ENCODE results near the gene GNG7. TPM values are rescaled to one million over a fixed set of nuclear protein-coding genes. Genes with fewer than 3 reads are reported as not detected.

Gene GNG7
- total and polyA plus RNA-seq, 3 donors from 2014 or later = 16.9 to 38.7 (median 25.3) TPM

- TF ChIP-seq CTCF (IDR thresholded peaks at IDR 0.05) (no peak), POLR2A (IDR thresholded peaks at IDR 0.05) (no peak)
Measured at GRCh38 chr19:2594319-2594718, 108.2 kb downstream of the GNG7 start.

DNA sequence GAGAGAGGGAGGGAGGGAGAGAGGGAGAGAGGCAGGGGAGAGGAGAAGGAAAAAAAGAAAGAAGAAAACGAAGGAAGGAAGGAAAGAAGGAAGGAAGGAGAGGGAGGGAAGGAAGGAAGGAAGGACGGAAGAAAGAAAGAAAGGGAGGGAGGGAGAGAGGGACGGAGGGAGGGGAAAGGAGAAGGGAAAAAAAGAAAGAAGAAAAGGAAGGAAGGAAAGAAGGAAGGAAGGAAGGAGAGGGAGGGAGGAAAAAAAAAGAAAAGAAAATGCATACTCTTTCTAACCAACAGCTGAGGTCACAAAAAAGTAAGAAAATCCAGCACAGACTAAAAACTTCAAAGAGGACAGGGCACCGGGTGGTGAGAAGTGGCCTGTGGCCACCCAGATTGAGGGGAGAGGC lies 109.7 kb downstream of the GNG7 start:
- 63 to 73% methylated on average over 4 of the region's 4 CpGs for WGBS, 2 donors
- Histone ChIP-seq H3K4me3 (no peak overlapping the region), H3K4me1 (peaks cover 9% of the 10 kb centered on the region), H3K36me3 (ENCODE audit: low read depth, missing control alignments) (no peaks in the 10 kb centered on the region), H3K27me3 (no peaks in the 10 kb centered on the region), H3K27ac (no peak overlapping the region), H3K9me3 (no peaks in the 10 kb centered on the region)
- intact Hi-C loops (cut with DNase I; ENCODE audit: low total_unique reads) = no loop called here
- no peak for TF ChIP-seq CTCF (IDR thresholded peaks at IDR 0.05)
- no peak for TF ChIP-seq POLR2A (IDR thresholded peaks at IDR 0.05)
- no peak for DNase-seq

More at GRCh38 chr19:2594319-2594718, 108.2 kb downstream of the GNG7 start:
- DNase-seq = no peak
- no peaks in the 10 kb centered on the region for H3K9me3 ChIP-seq
- WGBS, 2 donors = 71% methylated on average over 7 of the region's 7 CpGs
- no peaks in the 10 kb centered on the region for H3K36me3 ChIP-seq (ENCODE audit: low read depth, missing control alignments)
- peaks cover 4% of the 10 kb centered on the region for H3K4me1 ChIP-seq
- H3K27ac ChIP-seq = no peak overlapping the region
- no peaks in the 10 kb centered on the region for H3K27me3 ChIP-seq
- no peak overlapping the region for H3K4me3 ChIP-seq
- intact Hi-C loops (cut with DNase I; ENCODE audit: low total_unique reads) = no loop called here

DNA sequence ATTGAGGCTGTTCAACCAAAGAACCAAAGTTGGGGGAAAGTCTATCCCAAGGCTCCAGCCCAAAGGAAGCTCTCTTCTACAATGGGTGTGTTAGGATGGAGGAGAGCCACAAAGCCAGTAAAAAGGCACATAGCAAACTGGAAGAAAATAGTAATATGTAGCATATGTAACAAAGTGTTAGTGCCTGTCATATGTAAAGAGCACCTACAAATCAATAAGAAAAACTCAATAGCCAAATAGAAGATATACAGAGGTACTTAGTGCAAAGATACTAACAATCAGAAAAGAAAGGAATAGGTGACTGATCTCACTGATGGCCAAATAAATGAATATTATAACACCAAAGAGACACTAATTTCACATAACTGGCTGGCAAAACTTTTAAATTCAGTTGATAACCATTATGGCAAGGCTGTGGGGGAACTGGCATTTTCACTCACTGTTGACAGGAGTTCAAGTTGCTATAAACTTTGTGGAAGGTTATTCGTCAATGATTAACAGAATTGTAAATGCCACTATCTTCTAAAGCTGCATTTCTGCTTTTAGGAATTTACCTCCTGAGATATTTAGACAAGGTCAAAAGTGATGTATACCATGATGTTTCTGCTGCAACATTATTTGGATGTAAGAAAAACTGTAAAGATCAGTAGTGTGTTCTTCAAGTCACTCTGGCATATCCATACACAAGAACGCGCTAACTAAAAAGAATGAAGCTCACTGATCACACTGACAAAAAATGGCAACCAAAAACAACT lies 110.8 kb downstream of the GNG7 start:
- 93 to 94% methylated on average over 3 of the region's 3 CpGs for WGBS, 2 donors
- no peaks in the 10 kb centered on the region for H3K36me3 ChIP-seq (ENCODE audit: low read depth, missing control alignments)
- DNase-seq = no peak
- H3K27ac ChIP-seq = no peak overlapping the region
- peaks cover 15% of the 10 kb centered on the region for H3K4me1 ChIP-seq
- intact Hi-C loops (cut with DNase I; ENCODE audit: low total_unique reads) = no loop called here
- TF ChIP-seq CTCF (IDR thresholded peaks at IDR 0.05) (no peak), POLR2A (IDR thresholded peaks at IDR 0.05) (no peak)
- H3K9me3 ChIP-seq = no peaks in the 10 kb centered on the region
- no peaks in the 10 kb centered on the region for H3K27me3 ChIP-seq
- no peak overlapping the region for H3K4me3 ChIP-seq

- DNase-seq = no peak
- Histone ChIP-seq H3K27ac (no peak overlapping the region), H3K36me3 (ENCODE audit: low read depth, missing control alignments) (no peaks in the 10 kb centered on the region), H3K9me3 (no peaks in the 10 kb centered on the region), H3K4me3 (no peak overlapping the region), H3K4me1 (peaks cover 15% of the 10 kb centered on the region), H3K27me3 (no peaks in the 10 kb centered on the region)
- intact Hi-C loops (cut with DNase I; ENCODE audit: low total_unique reads) = no loop called here
- 87 to 90% methylated on average over 9 of the region's 9 CpGs for WGBS, 2 donors
- TF ChIP-seq POLR2A (IDR thresholded peaks at IDR 0.05) (no peak), CTCF (IDR thresholded peaks at IDR 0.05) (no peak)
Measured at GRCh38 chr19:2590630-2591399, 111.7 kb downstream of the GNG7 start.

Data from testis (tissue), 3 donors.